GM19328 (cell line): ENCODE results near the gene AGRP.
"Not testable (repeated sequence)": the region's sequence is repeated elsewhere in the genome, so short reads cannot be mapped to it uniquely, and the experiment has no call there.

Source experiments
- ATAC-seq: cut with Tn5 transposase; IDR thresholded peaks from one replicate; pipeline ENCODE4 v1.9.1; 2021; ENCODE audit warnings: mild to moderate bottlenecking, moderate library complexity; ENCODE audit not compliant: unreplicated experiment

AGRP gene

DNA sequence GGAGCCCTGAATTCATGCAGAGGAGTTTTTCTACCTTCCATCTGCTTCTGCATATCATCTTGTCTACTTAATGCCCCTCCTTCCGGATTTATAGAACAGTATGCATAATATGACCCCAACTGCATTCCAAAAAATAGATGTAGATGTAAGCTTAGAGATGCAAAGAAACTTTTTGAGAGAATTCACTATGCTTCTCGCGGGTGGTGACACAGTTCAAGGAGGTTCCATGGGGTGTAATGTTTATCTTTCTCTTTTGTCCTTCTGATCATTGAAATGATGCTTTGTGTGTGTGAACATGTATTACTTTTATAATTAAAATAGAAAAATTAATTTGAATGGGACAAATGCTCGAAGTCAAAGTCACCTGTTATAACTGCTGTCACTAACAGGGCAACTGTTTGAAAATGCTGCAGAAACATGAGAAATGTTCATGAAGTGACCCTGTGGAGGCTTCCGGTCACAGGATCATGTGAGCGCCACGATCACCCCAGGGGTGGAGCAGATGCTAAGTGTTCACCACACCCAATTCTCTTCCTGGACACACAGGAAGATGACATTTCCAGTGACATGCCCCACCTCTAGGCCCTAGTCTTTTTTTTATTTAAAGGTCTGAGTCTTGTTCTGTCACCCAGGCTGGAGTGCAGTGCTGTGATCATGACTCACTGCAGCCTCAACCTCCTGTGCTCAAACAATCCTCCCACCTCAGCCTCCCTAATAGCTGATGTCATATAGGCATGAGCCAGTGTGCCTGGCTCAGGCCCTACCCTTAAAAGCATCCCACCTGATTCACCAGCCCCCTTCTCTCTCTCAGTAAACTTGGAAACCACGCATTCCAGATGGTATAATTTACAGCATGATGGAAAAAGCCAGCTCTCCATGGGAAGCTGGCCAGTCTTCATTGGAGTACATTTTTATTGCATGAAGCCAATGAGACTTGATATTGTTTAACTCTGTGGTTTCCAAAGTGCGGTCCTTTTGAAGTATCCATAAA is 21.0 kb upstream of the AGRP start:
- no peak for ATAC-seq

DNA sequence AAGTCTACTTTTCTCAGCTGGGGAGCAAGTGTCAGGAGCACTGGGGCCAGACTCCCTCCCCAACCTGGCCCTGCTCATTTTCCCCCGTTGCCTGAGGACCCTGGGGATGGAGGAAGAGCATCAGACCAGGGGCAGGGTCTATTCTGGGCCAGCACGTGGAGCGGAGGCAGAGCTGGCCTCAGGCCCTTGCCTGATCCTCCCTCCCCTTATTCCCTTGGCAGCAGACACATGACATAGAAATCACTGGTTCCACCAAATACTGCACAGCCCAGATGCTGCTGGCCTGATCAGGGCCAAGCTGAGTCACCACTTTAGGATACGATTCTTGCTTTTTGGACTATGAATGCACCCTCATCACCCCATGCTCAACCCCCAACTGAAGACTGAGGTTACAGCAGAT is 15.8 kb upstream of the AGRP start:
- no peak for ATAC-seq

DNA sequence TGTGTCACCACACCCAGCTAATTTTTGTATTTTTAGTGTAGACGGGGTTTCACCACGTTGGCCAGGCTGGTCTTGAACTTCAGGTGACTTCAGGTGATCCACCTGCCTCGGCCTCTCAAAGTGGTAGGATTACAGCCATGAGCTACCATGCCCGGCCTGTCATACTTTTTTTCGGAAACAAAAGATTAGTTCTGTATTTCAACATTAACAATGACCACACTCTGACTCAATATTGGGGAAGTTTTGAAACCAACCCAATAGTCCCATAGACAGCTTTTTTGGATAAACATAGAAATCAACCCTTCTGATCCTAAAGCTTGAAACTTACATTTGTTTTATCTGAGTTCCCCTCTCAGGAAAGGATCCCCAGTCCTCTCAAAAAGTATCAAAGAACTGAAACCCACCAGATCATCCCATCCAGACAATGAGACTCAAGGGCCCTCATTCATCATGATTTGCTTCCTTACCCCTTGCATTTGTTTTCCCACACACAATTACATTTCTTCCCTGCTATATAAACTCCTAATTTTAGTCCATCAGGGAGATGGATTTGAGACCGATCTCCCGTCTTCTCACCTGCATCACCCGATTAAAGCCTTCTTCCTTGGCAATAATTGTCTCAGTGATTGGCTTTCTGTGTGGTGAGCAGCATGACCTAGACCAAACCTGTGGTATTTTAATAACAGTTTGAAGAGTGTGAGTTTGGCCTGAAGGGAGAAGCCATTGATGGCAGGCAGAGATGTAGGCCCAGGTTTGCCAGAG is 7.2 kb upstream of the AGRP start:
- no peak for ATAC-seq

DNA sequence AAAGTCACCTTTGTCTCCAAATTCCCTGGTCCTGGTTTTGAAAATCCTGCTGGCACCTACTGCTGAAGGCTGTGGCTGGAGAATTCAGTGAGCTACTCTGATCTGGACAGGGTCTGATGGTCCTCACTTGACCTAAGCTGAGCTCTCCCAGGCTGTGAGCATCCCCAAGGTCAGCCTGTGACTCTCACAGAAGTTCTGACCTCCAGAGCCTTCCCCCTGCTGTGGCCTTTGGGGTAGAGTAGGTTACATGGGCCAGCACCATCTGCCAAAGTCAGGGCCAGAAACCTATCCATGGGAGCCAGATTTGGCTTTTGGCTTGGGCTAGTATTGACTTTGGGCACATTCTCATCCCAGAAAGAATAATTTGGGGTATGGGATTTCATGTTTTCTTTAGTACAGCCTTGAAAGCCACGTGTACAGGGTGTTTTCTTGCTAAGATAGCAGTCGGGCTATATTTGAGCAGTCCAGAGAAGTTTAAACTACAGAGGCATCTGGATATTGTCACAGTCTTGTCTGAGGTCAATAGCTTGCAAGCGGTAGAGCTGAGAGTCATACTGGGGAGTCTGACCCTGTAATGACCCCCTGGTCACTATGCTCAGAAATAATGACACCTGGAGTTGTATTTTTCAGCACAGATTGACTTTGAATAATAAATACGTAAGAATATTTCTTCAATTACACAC is 6.2 kb upstream of the AGRP start:
- ATAC-seq: no peak

DNA sequence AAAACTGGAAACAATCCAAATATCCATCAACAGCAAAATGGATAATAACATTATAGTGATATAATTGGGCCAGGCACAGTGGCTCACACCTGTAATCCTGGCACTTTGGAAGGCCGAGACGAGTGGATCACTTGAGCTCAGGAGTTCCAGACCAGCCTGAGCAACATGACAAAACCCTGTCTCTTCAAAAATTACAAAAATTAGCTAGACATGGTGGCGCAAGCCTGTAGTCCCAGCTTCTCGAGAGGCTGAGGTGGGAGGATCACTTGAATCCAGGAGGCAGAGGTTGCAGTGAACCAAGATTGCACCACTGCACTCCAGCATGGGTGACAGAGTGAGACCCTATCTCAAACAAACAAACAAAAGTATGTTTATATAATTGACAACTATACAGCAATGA is 4.2 kb upstream of the AGRP start:
- not testable (repeated sequence) for ATAC-seq

DNA sequence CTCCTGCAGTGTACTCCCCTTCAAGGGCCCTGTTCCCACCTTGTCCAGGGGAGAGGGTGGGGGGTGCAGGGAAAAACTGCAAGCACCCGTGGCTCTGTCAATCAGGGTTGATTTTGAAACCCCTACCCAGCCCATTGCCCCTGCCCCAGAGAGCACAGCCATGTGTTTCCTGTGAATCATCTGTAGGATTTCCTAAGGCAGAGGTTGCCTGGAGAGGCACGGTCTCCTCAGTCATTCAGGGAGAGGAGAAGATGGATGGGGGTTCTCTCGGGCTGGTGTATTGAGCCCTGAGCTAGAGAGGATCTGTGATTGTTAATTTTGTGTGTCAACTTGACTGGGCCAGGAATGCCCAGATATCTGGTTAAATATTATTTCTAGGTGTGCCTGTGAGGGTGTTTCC is 3.5 kb upstream of the AGRP start:
- ATAC-seq: no peak

DNA sequence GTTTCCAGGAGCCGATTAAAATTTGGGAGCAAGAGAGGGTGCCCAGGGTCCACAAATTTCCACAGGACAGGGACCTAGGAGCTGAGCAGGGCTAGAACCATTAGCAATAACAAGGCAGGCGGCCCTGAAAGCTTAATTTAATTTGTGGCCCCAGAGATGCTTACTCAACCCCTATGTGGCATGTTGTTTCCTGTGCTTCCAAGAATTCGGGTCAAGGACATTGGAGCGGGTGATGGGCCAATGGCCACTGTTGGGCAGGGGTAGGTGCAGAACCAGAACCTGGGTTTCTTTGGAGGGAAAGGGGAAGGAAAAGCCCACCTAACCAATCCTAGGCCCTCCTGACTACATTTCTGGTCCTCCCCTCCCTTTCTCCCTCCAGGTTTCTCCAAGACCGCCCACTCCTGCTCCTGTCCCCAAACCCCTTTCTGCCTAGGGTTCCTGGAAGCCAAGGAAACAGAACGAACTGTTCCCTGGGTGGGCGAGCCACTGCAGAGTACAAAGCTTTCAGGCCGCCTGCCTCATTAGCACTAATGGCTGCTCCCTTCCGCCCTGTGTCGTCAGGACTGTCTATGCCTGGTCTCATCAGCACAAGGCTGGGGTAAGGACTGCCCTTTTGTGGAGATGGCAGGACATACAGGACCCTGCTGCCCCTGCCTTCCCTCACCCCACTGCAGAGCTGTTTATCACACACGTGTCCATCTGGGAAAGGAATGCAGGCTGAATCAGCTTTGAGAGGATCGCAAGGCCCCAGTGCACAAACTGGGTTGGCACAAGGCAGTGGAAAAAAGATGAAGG is 581 bp upstream of the AGRP start:
- no peak for ATAC-seq

DNA sequence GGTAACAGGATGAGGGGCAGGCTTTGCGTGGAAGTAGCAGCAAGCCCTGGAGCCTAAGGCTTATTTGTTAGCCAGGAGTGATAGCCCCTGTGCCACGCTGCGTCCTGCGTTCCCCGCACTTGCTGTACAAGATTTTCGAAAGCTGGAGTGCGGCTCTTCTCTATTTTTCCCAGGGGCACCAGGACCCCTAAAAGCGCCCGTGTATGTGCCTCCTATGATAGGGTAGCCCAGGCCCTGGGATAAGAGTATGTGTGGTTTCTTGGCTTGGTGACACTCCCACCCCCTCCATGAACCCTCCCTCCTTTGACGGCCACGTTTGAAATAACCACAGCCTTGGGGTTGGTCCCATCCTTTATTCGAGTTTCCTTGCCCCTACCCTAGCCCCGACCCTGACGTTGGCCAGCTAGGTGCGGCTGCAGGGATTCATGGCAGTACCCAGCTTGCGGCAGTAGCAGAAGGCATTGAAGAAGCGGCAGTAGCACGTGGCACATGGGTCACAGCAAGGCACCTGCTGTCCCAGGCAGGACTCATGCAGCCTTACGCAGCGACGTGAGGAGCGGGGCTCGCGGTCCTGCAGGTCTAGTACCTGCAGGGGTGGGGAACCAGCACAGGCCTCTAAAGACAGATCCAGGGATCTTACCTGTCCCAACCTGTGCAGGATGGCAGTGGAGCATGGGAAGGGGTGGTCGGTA is 968 bp downstream of the AGRP start:
- ATAC-seq: no peak

DNA sequence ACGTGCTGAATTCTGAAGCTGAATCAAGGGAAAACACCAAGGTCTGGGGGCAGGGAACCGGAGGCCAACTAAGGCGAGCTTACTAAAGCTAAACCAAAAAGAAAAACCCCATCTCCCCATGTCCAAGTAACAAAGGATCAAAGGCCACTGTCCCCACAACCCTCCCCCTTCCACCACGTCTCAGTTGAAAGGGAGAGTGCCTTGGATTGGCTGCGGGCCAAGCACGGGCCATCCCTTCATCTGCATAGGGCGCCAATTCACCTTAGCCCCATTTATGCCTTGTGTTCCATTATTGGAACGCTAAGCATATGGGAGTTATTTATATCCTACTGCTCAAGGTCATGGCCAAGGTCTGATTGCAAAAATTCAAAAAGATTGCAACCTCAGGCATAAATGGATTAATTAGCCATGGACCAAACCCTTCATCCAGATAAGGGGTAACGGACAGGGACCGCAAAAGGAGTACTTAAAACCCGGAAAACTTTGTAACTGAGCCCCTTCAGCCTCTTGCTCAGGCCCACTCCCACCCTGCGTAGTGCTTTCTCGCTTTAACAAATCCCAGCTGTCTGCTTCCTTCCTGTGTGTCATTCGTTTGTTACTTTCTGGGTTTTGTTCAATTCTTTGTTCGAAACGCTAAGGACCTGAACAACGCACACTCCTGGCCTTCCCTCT is 1.6 kb downstream of the AGRP start:
- ATAC-seq: no peak

DNA sequence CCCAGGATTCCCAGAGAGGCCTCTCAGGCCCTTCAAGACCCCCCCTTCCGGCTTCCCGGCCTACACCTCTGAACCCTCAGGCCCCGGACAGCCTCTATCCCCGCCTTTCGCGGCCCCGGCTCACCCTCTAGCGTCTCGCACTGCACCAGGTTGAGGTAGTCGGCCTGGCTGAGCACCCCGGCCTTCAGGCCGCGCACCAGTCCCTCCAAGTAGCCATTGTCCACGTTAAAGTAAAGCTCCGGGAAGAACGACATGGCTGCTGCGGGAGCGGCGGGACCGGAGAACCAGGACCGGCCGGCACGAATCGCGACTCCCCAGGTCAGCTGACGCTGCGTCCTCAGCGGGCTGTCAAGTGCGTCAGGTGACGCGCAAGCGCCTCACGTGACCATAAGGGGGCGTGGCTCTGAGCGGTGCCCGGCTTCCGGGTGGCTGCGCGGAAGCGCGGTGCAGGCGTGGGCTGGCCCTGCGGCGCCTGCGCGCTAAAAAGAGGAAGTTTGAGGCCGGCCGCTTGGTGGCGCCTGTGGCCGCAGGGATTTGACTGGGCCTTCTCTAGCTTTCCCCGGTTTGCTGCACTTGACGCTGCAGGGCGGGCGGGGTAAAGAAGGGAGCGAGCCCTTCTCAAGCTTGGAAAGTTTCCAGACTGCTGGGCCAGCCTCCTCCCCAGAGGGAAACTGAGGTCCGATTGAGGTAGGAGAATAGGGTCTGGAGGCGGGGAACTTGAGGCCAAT is 2.4 kb downstream of the AGRP start, which contains the start of gene ATP6V0D1:
Gene ATP6V0D1, minus strand, starts transcription at position 325 of the 728 bp plus-strand sequence. Its CDS starts 71 bp downstream, at position 254.
- ATAC-seq: peak; percentile 81

DNA sequence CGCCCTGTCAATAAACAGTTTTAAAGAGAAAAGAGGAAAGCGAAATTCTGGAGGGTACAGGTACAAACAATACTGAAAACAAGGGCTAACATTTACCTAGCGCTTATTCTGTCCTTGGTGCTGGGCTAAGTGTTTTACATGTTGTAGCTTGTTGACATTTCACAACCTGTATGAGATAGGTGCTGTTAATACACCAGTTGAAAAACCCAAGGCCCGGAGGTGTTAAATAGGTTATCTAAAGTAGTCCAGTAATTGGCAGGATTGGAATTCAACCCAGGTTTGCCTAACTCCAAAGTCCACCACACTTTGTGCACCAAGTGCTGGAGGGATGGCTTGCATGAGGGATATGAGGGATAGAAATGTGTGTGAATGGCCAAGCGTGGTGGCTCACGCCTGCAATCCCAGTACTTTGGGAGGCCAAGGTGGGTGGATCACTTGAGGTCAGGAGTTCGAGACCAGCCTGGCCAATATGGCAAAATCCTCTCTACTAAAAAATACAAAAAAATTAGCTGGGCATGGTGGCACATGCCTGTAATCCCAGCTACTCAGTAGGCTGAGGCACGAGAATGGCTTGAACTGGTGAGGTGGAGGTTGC is 5.3 kb downstream of the AGRP start:
- ATAC-seq: no peak

DNA sequence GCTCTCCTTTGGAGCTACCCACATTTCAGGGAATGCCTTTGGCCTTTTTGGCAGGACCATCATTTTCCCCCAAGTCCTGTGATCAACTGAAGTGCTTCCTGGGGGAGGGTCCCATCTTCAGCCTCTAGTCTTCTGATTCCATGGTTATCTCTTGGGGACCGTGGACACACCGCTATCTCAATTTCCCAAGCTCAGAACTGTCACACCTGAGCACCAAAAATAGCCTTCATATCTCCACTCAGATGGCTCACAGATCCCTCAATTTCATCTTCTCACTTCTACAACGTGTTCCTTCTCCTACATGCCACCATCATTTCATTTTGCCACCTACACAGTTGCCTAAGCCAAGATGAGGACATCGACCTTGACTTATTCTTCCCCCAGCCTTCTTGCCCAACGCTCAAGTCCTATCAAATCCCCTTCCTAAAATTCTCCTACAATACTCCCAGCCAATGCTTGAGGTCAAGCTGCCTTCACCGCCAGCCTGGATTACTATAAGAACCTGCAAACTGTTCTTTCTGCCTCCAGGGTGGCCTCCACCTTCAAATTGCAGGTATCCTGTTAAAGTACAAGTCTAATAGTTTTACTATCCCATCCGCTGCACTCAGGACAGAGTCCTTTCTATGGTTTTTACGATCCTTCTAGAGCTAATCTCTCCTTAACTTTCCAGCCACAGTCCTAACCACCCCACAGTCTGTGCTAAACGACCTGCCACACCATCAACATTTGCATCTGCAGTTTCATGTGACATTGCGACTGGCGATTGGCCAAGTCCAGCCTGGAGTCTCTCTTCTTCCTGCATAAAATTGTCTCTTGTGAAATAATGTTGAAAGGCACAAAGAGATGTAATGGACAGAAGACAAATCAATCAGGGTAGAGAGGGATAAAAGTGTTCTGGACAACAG is 8.5 kb downstream of the AGRP start:
- ATAC-seq: no peak

DNA sequence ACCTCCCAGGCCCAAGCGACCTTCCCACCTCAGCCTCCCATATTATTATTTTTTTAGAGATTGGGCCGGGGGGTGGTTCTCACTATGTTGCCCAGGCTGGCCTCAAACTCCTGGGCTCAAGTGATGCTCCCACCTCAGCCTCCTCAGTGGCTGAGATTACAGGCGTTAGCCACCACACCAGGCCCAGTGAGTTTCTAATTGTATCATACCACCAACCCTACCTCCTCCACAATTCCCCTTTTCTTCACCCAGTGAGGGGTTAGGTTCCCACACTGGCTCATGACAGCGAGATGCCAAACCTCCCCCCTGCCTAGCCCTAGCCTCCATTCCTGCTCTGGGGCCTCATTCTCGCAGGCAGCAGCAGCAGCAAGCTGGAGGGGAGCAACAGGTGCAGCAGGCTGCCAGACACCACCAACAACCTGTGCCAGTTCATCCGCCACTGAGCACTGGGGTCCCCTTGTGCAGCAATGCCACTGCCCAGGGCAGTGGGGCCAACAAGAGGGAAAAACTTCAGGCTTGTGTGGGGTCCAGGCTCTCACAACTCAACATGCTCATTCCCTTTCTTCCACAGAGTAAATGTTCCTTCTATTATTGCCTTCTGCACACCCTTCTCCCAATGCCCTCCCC is 11.5 kb downstream of the AGRP start:
- no peak for ATAC-seq

DNA sequence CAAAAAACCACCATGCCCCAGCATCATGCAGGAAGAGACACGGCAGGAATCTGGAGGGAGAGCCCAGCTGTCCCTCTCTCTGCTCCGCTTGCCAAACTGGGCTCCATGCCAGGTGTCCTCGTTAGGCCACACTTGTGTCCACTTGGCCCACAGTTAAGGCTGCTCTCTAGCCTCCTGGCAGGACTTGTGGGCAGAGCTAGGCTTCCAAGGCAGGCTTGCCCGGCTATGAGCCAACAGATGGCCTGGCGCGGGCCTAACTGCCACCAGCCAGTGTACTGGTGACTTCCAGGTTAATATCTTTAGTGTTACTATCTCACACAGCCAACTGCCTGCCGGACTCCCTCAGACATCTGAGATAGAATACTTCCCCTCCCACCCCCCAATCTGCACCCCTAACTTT is 13.0 kb downstream of the AGRP start:
- no peak for ATAC-seq

DNA sequence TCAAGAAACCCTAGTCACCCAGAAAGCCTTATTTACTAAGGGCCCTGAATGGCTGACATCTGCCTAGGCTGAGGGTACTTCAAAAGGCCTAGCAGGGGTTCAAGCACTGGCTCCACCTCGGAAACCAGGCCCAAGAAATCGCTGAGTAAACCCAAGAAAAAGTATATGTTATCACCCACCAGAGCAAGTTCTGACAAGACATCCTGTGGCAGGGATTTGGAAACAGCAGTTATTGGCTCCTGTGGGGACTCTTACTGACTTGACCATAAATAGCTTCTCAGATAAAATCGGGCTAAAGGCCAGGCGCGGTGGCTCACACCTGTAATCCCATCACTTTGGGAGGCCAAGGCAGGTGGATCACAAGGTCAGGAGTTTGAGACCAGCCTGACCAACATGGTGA is 14.6 kb downstream of the AGRP start:
- ATAC-seq: no peak

DNA sequence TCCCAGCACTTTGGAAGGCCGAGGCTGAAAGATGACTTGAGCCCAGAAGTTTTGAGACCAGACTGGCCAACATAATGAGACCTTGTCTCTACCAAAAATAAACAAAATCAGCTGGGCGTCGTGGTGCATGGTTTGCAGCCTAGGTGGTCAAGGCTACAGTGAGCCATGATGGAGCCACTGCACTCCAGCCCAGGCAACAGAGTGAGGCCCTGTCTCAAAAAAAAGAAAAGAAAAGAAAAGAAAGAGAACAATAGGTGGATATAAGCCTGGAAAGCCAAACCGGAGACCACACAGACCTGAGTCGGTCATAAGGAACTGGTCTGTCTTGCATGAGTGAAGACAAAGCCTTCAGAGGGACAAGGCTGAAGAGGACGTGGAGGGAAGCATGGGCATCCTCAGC is 16.8 kb downstream of the AGRP start:
- no peak for ATAC-seq

DNA sequence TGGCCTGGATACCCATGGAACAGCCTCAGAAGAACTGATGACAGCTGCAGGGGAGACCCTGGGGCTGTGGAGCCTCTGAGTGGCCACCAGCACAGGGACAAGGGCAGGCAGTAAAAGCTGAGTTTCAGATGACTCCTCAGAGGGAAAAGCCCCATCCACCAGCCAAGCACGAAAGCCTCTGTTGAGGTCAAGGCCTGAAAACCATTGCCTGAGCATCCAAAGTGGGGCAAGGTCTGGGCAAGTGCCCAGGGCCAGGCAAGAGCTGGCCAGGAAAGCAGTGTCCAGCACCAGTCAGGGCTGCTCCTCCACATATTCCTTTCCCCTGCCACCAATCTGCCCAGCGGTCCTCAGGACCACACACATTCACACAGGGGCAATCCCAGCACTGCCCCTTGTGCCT is 18.8 kb downstream of the AGRP start:
- no peak for ATAC-seq
